CD14-positive monocyte (primary cell): ENCODE measurements around the gene DPYD. TPM values are rescaled to one million over a fixed set of nuclear protein-coding genes. Genes with fewer than 3 reads are reported as not detected.

Experiments
- DNase-seq, 3 donors: peaks; one replicate each; pipeline ENCODE4 v3.0.0-alpha.2; 2011 to 2022
- H2AFZ ChIP-seq: 2 replicates; pipeline ENCODE4 v1.6.0; 2012; ENCODE audit warnings: mild to moderate bottlenecking, low read depth, low read length, inconsistent platforms; ENCODE audit not compliant: insufficient read depth, poor library complexity, severe bottlenecking
- H3K27ac ChIP-seq, 2 donors: 1 replicate in 1 of 2; 2 replicates in 1 of 2; pipeline ENCODE4 v1.5.1; 2012 to 2013; ENCODE audit warnings: low read length in 2 of 2, control low read depth in 1 of 2, inconsistent platforms in 1 of 2, low read depth in 1 of 2, mild to moderate bottlenecking in 1 of 2
- H3K27me3 ChIP-seq, 2 donors: one replicate each; pipeline versions ENCODE4 v1.6.0 to v1.6.1; 2011 to 2013; ENCODE audit warnings: low read length in 2 of 2; ENCODE audit not compliant: control insufficient read depth in 2 of 2, insufficient read depth in 2 of 2
- H3K36me3 ChIP-seq, 2 donors: replicated peaks in 1 of 2; 1 replicate in 1 of 2; 2 replicates in 1 of 2; pipeline versions ENCODE4 v1.5.1 to v1.6.1; 2012 to 2013; ENCODE audit warnings: low read length in 2 of 2, control low read depth in 1 of 2, inconsistent platforms in 1 of 2, mild to moderate bottlenecking in 1 of 2; ENCODE audit not compliant: insufficient read depth in 2 of 2, control insufficient read depth in 1 of 2
- H3K4me1 ChIP-seq, 2 donors: 1 replicate in 1 of 2; 2 replicates in 1 of 2; pipeline versions ENCODE4 v1.5.1 to v1.6.1; 2012 to 2013; ENCODE audit warnings: low read length in 2 of 2, control low read depth in 1 of 2, inconsistent platforms in 1 of 2, mild to moderate bottlenecking in 1 of 2, moderate library complexity in 1 of 2; ENCODE audit not compliant: insufficient read depth in 2 of 2, control insufficient read depth in 1 of 2
- H3K4me2 ChIP-seq: replicated peaks from 2 replicates; pipeline ENCODE3; 2012; ENCODE audit warnings: low read length, moderate library complexity, mild to moderate bottlenecking; ENCODE audit not compliant: poor library complexity, severe bottlenecking; ENCODE audit errors: extremely low read depth
- H3K4me3 ChIP-seq, 3 experiments: fragments of 200-600 bp in 1 of 3; sonication (generic) in 1 of 3; replicated peaks in 1 of 3; 1 replicate in 2 of 3; 2 replicates in 1 of 3; pipeline ENCODE4 v1.5.1; 2011 to 2013; ENCODE audit warnings: low read length in 3 of 3, mild to moderate bottlenecking in 3 of 3, control low read depth in 2 of 3, low read depth in 2 of 3, inconsistent platforms in 1 of 3, moderate library complexity in 1 of 3
- H3K79me2 ChIP-seq: 2 replicates; pipeline ENCODE4 v1.6.0; 2012; ENCODE audit warnings: mild to moderate bottlenecking, control low read depth, inconsistent platforms, low read length, moderate library complexity; ENCODE audit not compliant: insufficient read depth
- H3K9ac ChIP-seq: 2 replicates; pipeline ENCODE4 v1.6.0; 2017; ENCODE audit warnings: low read length, mild to moderate bottlenecking; ENCODE audit not compliant: insufficient read depth, poor library complexity, severe bottlenecking
- H3K9me3 ChIP-seq, 2 donors: replicated peaks in 1 of 2; 1 replicate in 1 of 2; 2 replicates in 1 of 2; pipeline versions ENCODE4 v1.5.1 to v1.6.1; 2012 to 2013; ENCODE audit warnings: low read length in 2 of 2, control low read depth in 1 of 2; ENCODE audit not compliant: control insufficient read depth in 1 of 2, insufficient read depth in 1 of 2
- H4K20me1 ChIP-seq: 2 replicates; pipeline ENCODE4 v1.6.0; 2012; ENCODE audit warnings: mild to moderate bottlenecking, low read length, control low read depth, moderate library complexity; ENCODE audit not compliant: insufficient read depth
- H3K27ac Mint-ChIP-seq, 7 donors: one replicate each; pipeline ENCODE4 v1.8.0; 2020; ENCODE audit warnings: mild to moderate bottlenecking in 7 of 7, mixed read lengths in 7 of 7, moderate library complexity in 6 of 7, inconsistent platforms in 2 of 7
- H3K27me3 Mint-ChIP-seq, 3 donors: one replicate each; pipeline ENCODE4 v1.8.0; 2021 to 2022; ENCODE audit warnings: low read depth in 3 of 3, mild to moderate bottlenecking in 3 of 3, mixed read lengths in 3 of 3, moderate library complexity in 3 of 3, inconsistent platforms in 1 of 3
- H3K36me3 Mint-ChIP-seq, 2 donors: one replicate each; pipeline ENCODE4 v1.8.0; 2020; ENCODE audit warnings: mixed read lengths in 2 of 2, inconsistent platforms in 1 of 2, mild to moderate bottlenecking in 1 of 2
- H3K4me1 Mint-ChIP-seq: one replicate; pipeline ENCODE4 v1.8.0; 2020; ENCODE audit warnings: mild to moderate bottlenecking, mixed read lengths
- H3K4me3 Mint-ChIP-seq, 2 donors: one replicate each; pipeline ENCODE4 v1.8.0; 2020; ENCODE audit warnings: mild to moderate bottlenecking in 2 of 2, mixed read lengths in 2 of 2, moderate library complexity in 1 of 2
- H3K9me3 Mint-ChIP-seq, 7 donors: one replicate each; pipeline ENCODE4 v1.8.0; 2020 to 2022; ENCODE audit warnings: mixed read lengths in 7 of 7, mild to moderate bottlenecking in 6 of 7, moderate library complexity in 6 of 7, inconsistent platforms in 2 of 7
- CTCF ChIP-seq: fragments of 200-600 bp; IDR thresholded peaks from one replicate; pipeline ENCODE4 v1.8.0; 2022; ENCODE audit warnings: antibody characterized with exemption, mild to moderate bottlenecking
- WGBS: methylation state at CpG from one replicate; pipeline ENCODE4 v1.1.5; 2013; ENCODE audit warnings: missing lambda C conversion rate; ENCODE audit not compliant: insufficient coverage; 5-methylcytosine and 5-hydroxymethylcytosine counted together
- intact Hi-C, 2 donors: fragments of 100-400 bp; cut with micrococcal nuclease; formaldehyde crosslinking; loops; one replicate each; pipeline versions ENCODE4 v1.15.0 to v1.15.1; 2023
- polyA plus RNA-seq, 3 donors: library from polyadenylated mRNA; depleted of rRNA in 1 of 3; unstranded in 2 of 3; stranded (reverse) in 1 of 3; fragments of 300-500 nt in 2 of 3; fragments of >200 nt in 1 of 3; fragmentation: Illumina TruSeq in 2 of 3; gene quantifications; 1 replicate in 2 of 3; 2 replicates in 1 of 3; pipeline ENCODE4 v1.2.3, GENCODE V29; 2012 to 2021

DPYD gene
- polyA plus RNA-seq, 3 donors: 87.6 to 171 (median 144) TPM

- Mint-ChIP-seq H3K27ac (peak overlapping the region in 2 of 7 donors; percentile 33 to 45), H3K36me3 (peaks cover 35% of the 10 kb centered on the region in 2 donors), H3K27me3 (peaks cover 0 to 4% (median 0%) of the 10 kb centered on the region in 3 donors), H3K9me3 (no peaks in the 10 kb centered on the region), H3K4me3 (no peak overlapping the region), H3K4me1 (peaks cover 6% of the 10 kb centered on the region)
- Histone ChIP-seq H3K4me3 (no peak overlapping the region), H3K27me3 (no peaks in the 10 kb centered on the region), H3K27ac (no peak overlapping the region), H2AFZ (no peak overlapping the region), H3K4me2 (no peak overlapping the region), H3K4me1 (no peaks in the 10 kb centered on the region), H4K20me1 (peaks cover 87% of the 10 kb centered on the region), H3K79me2 (peaks cover 9% of the 10 kb centered on the region), H3K9ac (no peak overlapping the region), H3K9me3 (no peaks in the 10 kb centered on the region), H3K36me3 (peaks cover 13 to 47% of the 10 kb centered on the region in 2 donors)
- no peak for DNase-seq
- WGBS: no CpG with 5 or more reads among the region's 2 CpGs
- intact Hi-C loops: no loop called here
- no peak for TF ChIP-seq CTCF
These were observed 96.6 kb downstream of the DPYD start for GRCh38 chr1:97824200-97824599.

DNA sequence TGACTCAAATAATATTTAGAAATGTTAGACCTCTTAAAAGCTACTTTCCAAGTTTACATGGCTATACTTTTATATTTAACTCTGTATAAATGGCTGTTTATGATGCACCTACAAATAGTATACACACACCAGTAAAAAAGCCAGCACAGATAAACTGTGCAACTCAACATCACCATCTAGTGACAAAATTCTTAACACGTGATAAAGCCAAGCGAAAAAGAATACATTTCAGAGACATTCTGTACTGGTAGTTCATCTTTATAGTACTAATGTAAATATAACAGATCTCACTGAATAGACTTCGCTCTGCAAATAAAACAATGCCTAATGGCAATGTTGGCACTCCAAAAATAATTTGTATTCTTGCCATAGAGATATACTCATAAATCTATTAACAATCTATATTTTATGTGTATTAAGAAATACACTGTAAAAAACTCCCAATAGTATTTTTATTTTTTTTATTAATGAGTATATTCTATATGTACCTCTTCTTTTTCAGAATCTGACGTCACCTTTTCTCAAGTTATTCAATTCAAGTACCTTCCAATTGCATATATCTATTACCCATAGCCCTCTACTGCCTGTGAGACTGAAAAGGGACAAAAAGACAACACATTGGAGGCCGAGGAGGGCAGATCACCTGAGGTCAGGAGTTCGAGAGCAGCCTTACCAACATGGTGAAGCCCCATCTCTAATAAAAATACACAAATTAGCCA is 100.2 kb downstream of the DPYD start:
- 100% methylated on average over 1 of the region's 6 CpGs for WGBS
- intact Hi-C loops: no loop called here
- Mint-ChIP-seq H3K27me3 (peaks cover 0 to 4% (median 0%) of the 10 kb centered on the region in 3 donors), H3K4me3 (no peak overlapping the region), H3K4me1 (peaks cover 2% of the 10 kb centered on the region), H3K27ac (peak overlapping the region in 1 of 7 donors; percentile 10), H3K9me3 (no peaks in the 10 kb centered on the region), H3K36me3 (peaks cover 22 to 26% of the 10 kb centered on the region in 2 donors)
- Histone ChIP-seq H3K9ac (no peak overlapping the region), H3K9me3 (no peaks in the 10 kb centered on the region), H3K4me3 (no peak overlapping the region), H3K27me3 (no peaks in the 10 kb centered on the region), H3K4me2 (no peak overlapping the region), H3K79me2 (peaks cover 23% of the 10 kb centered on the region), H3K27ac (peak overlapping the region in 1 of 2 donors; percentile 7), H3K4me1 (no peaks in the 10 kb centered on the region), H4K20me1 (peaks cover 96% of the 10 kb centered on the region), H3K36me3 (peaks cover 8 to 35% of the 10 kb centered on the region in 2 donors), H2AFZ (no peak overlapping the region)
- DNase-seq: no peak
- peak; percentile 28 for TF ChIP-seq CTCF
